Stomach (tissue), 4 donors: ENCODE data around the gene TMEM134.

Experiments used
- EP300 ChIP-seq: sonication (generic); formaldehyde crosslinking; IDR thresholded peaks from one replicate; pipeline ENCODE4 v1.6.1; 2017; ENCODE audit warnings: antibody characterized with exemption
- TF ChIP-seq, protein P1 (sequence below), 7 experiments: fragments of 450-650 bp in 4 of 7; fragments of 200-600 bp in 3 of 7; sonication (generic) in 3 of 7; IDR thresholded peaks; one replicate each; pipeline ENCODE4 v1.5.1; 2016 to 2019; ENCODE audit warnings: antibody characterized with exemption in 7 of 7, control low read depth in 2 of 7, mild to moderate bottlenecking in 1 of 7

DNA sequence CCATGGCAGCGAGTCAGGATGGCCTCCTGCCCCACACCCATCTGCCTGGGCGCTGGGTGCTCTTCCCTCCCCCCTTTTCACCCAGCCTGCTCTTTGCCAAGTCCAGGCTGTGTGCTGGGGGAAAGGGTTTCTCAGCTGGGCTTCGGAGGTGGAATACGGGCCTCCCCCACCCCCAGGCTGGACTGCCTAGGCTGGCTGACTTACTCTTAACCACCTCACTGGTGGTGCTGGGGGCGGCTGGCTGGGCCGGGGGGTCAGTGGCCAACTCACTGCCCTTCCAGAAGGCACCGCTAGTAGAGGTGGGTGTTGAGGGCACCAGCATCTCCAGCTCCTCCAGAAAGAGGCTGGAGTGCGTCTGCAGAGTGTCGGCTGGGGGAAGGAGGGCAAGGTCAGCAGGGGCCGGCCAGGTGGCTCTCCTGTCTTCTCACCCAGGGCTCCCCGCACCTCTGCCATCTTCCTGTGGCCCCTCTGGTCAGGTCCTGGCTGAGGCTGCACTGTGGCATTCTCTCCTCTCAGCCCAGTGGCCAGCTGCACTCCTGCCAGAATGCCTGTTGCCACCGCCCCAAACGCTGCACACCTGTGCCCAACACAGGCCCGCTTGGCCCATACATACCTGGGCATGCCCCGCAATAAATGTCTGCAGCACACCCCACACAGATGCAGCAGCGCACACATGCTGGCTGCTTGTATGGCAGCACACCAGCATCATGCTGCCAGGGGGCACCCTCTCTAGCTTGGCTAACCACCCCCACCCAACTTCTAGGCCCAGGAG lies 26.4 kb upstream of the TMEM134 start:
- TF ChIP-seq, protein P1, sequence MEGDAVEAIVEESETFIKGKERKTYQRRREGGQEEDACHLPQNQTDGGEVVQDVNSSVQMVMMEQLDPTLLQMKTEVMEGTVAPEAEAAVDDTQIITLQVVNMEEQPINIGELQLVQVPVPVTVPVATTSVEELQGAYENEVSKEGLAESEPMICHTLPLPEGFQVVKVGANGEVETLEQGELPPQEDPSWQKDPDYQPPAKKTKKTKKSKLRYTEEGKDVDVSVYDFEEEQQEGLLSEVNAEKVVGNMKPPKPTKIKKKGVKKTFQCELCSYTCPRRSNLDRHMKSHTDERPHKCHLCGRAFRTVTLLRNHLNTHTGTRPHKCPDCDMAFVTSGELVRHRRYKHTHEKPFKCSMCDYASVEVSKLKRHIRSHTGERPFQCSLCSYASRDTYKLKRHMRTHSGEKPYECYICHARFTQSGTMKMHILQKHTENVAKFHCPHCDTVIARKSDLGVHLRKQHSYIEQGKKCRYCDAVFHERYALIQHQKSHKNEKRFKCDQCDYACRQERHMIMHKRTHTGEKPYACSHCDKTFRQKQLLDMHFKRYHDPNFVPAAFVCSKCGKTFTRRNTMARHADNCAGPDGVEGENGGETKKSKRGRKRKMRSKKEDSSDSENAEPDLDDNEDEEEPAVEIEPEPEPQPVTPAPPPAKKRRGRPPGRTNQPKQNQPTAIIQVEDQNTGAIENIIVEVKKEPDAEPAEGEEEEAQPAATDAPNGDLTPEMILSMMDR (IDR thresholded peaks at IDR 0.05), result no peak
- TF ChIP-seq EP300, result no peak
